ENCODE data around the gene CCL4. TPM values are rescaled to one million over a fixed set of nuclear protein-coding genes. Genes with fewer than 3 reads are reported as not detected.
"Not testable (repeated sequence)": the region's sequence is repeated elsewhere in the genome, so short reads cannot be mapped to it uniquely, and the experiment has no call there.

The CCL4 gene
- total RNA-seq, 1 donor from 2014 or later, result not detected

DNA sequence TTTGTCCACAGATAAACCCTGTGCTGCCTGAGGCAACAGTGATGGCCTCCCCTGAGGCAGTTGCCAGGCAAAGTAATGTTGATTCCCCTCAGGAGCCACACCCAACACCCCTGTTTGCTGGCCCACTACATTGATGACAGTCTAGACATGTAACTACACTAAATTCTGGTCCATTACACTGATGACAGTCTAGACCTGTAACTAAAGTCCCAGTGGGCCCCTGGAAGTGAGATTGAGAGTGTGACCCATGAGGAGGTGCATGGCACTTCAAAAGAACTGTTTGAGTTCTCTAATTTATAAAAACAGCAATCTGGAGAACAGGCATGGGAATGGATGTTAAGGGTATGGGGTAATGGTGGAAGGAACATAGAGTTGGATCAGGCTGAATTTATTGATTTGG is 8.9 kb downstream of the CCL4 start:
- TF ChIP-seq, protein P1, sequence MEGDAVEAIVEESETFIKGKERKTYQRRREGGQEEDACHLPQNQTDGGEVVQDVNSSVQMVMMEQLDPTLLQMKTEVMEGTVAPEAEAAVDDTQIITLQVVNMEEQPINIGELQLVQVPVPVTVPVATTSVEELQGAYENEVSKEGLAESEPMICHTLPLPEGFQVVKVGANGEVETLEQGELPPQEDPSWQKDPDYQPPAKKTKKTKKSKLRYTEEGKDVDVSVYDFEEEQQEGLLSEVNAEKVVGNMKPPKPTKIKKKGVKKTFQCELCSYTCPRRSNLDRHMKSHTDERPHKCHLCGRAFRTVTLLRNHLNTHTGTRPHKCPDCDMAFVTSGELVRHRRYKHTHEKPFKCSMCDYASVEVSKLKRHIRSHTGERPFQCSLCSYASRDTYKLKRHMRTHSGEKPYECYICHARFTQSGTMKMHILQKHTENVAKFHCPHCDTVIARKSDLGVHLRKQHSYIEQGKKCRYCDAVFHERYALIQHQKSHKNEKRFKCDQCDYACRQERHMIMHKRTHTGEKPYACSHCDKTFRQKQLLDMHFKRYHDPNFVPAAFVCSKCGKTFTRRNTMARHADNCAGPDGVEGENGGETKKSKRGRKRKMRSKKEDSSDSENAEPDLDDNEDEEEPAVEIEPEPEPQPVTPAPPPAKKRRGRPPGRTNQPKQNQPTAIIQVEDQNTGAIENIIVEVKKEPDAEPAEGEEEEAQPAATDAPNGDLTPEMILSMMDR (conservative IDR thresholded peaks at IDR 0.05), result no peak
- no peak overlapping the region for H3K4me3 Mint-ChIP-seq
- H3K36me3 Mint-ChIP-seq, result no peaks in the 10 kb centered on the region
- DNase-seq (ENCODE audit: extremely low spot score, unreplicated experiment), result no peak
- peaks cover 12% of the 10 kb centered on the region for H3K4me1 Mint-ChIP-seq (ENCODE audit: unreplicated experiment)
- H3K9me3 Mint-ChIP-seq, result peaks cover 15% of the 10 kb centered on the region
- H3K27ac Mint-ChIP-seq, result no peak overlapping the region
- H3K27me3 Mint-ChIP-seq, result no peaks in the 10 kb centered on the region

DNA sequence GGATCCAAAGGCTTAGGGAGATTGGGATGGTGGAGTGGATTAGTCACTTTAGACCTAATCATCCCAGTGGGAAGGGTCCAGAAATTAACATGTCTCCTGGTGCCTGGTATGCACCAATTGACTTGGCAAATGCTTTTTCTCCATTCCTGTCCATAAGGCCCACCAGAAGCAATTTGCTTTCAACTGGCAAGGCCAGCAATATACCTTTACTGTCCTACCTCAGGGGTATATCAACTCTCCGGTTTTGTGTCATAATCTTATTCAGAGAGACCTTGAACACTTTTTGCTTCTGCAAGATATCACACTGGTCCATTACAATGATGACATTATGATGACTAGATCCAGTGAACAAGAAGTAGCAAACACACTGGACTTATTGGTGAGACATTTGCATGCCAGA is 9.5 kb downstream of the CCL4 start:
- not testable (repeated sequence) for DNase-seq (ENCODE audit: extremely low spot score, unreplicated experiment); H3K27ac Mint-ChIP-seq

DNA sequence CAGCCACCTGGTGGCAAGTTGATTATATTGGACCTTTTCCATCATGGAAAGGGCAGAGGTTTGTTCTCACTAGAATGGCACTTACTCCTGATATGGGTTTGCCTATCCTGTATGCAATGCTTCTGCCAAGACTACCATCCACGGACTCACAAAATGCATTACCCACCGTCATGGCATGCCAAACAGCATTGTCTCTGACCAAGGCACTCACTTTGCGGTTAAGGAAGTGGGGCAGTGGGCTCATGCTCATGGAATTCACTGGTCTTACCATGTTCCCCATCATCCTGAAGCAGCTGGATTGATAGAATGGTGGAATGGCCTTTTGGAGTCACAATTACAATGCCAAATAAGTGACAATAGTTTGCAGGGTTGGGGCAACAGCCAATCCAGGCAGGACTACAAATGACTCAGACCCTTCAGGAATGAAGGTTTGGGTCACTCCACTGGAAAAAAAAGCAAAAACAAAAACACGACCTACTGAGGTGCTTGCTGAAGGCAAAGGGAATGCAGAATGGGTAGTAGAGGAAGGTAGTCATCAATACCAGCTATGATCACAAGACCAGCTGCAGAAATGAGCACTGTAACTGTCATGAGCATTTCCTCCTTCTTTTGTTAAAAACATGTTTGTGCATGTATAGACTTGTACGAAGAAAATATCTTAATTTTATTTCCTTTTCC is 11.5 kb downstream of the CCL4 start:
- not testable (repeated sequence) for H3K27me3 Mint-ChIP-seq; DNase-seq (ENCODE audit: extremely low spot score, unreplicated experiment); H3K36me3 Mint-ChIP-seq; H3K4me3 Mint-ChIP-seq
- Mint-ChIP-seq H3K4me1 (ENCODE audit: unreplicated experiment) (peaks cover 14% of the 10 kb centered on the region), H3K9me3 (peaks cover 15% of the 10 kb centered on the region), H3K27ac (peak overlapping the region; percentile 53)

More for the DNA sequence above, 9.5 kb downstream of the CCL4 start:
- H3K36me3 Mint-ChIP-seq, H3K4me3 Mint-ChIP-seq, H3K27me3 Mint-ChIP-seq: not testable (repeated sequence)
- peaks cover 15% of the 10 kb centered on the region for H3K9me3 Mint-ChIP-seq
- peaks cover 14% of the 10 kb centered on the region for H3K4me1 Mint-ChIP-seq (ENCODE audit: unreplicated experiment)

DNA sequence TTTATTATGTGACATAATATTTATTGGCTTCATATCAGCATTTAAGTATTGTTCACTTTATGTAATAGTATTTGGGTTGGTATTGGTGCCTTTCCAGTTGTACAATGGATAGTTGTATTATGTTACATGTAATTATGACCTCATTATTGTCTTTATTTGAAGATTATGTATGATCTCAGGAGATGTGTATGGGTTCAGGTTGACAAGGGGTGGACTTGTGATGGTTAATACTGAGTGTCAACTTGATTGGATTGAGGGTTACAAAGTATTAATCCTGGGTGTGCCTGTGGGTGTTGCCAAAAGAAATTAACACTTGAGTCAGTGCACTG is 12.0 kb downstream of the CCL4 start:
- Mint-ChIP-seq H3K9me3 (peaks cover 15% of the 10 kb centered on the region), H3K4me1 (ENCODE audit: unreplicated experiment) (peaks cover 14% of the 10 kb centered on the region), H3K27ac (peak overlapping the region; percentile 53)
- not testable (repeated sequence) for H3K4me3 Mint-ChIP-seq; DNase-seq (ENCODE audit: extremely low spot score, unreplicated experiment); H3K36me3 Mint-ChIP-seq; H3K27me3 Mint-ChIP-seq

DNA sequence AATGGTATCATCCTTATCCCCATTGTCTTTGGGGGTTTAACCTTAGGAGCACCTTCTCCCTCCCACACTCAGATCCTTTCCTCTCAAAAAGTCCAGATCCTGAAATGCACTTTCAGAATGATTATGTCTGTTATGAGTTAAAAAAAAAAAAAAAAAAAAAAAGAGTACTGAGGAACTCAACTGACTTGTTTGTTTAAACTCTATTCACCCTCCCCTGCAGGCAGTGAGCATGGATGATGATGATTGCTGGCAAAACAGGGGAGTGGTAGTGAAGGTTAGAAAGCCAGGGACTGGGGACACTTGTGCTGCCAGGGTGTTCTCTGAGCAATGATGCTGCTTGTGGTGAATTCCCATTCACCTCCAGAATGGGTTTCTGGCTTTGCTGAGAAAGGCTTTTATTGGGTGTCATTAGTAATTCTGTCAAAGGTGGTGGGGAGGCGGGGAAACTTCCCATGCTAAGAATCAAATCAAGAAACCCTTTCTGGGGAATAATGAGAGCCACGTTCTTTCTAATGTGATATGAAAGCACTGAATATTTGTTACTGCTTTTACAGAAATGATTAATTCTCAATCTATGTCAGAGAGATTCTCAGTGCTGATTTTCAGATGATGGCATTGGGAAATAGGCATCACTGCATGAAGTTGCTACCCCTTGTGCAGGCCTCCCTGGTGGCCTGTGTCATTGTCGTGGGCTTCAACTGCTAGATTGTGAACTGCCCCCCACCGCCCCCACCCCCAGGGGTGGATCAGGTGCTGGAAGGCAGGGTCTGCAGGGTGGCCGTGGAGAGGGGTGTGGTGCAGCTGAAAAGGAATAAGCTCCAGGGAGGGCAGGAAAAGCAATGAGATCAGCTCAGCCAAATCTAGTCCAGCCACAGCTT is 14.1 kb downstream of the CCL4 start:
- H3K27ac Mint-ChIP-seq, result peak overlapping the region; percentile 90
- no peak for DNase-seq (ENCODE audit: extremely low spot score, unreplicated experiment)
- peaks cover 8% of the 10 kb centered on the region for H3K9me3 Mint-ChIP-seq
- TF ChIP-seq, protein P1 (conservative IDR thresholded peaks at IDR 0.05), result no peak
- H3K4me3 Mint-ChIP-seq, result peak overlapping the region; percentile 22
- H3K36me3 Mint-ChIP-seq, result no peaks in the 10 kb centered on the region
- peaks cover 11% of the 10 kb centered on the region for H3K4me1 Mint-ChIP-seq (ENCODE audit: unreplicated experiment)
- no peaks in the 10 kb centered on the region for H3K27me3 Mint-ChIP-seq

DNA sequence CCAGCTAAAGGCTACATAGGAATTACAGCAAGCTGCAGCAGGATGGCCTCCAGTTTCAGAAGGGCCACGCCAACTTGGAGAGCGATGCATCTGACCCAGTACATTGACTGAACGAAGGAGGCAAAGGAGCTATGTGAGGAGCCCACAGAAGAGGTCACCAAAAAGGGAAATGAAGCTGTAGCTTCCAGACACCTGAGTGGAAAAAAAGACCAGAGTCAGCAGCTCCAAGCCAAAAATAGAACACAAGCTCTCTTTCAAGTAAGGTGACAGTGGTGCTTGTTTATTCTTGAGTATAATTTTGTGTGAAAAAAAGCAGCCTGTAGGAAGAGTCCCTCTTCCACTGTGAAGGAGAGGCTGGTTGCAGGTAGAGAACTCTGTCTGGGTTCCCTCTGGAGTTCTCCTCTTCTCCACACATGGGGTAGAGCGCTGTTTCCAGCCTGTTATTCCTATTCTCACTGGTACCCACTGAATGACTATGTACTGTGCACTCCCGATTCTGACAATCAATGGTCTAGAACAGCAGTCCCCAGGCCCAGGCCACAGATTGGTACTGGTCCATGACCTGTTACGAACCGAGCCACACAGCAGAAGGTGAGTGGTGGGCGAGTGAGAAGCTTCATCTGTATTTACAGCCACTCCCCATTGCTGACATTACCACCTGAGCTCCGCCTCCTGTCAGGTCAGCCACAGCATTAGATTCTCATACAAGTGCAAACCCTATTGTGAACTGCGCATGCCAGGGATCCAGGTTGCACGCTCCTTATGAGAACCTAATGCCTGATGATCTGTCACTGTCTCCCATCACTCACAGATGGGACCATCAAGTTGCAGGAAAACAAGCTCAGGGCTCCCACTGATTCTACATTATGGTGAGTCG is 15.1 kb downstream of the CCL4 start:
- no peak for DNase-seq (ENCODE audit: extremely low spot score, unreplicated experiment)
- Mint-ChIP-seq H3K36me3 (no peaks in the 10 kb centered on the region), H3K27ac (peak overlapping the region; percentile 90), H3K9me3 (peaks cover 8% of the 10 kb centered on the region), H3K4me3 (no peak overlapping the region), H3K4me1 (ENCODE audit: unreplicated experiment) (peaks cover 11% of the 10 kb centered on the region), H3K27me3 (no peaks in the 10 kb centered on the region)
- TF ChIP-seq, protein P1 (conservative IDR thresholded peaks at IDR 0.05), result no peak
